K562 (cell line): ENCODE results near the gene MSANTD1. TPM values are rescaled to one million over a fixed set of nuclear protein-coding genes. Genes with fewer than 3 reads are reported as not detected.

Experiments used
- ATAC-seq: fragments of 200-7000 bp; cut with Tn5 transposase; 3 replicates; pipeline ENCODE4 v1.9.1; 2020; ENCODE audit warnings: moderate library complexity
- BruUV-seq: library from RNA; stranded (reverse); fragments of 400-500 nt; replicated peaks from 2 replicates; lab custom pipeline; 2021; lab: Mats Ljungman, UMichigan
- CTCF ChIA-PET: fragments of 300-600 bp; formaldehyde crosslinking; extraction: SDS; loops from one replicate; lab custom pipeline; 2021; ENCODE audit warnings: low intra/inter-chr PET ratio; lab: Yijun Ruan, JAX
- POLR2A ChIA-PET: fragments of 300-600, 350-650 bp; sonication (Branson Sonifier 250); formaldehyde crosslinking; extraction: SDS; loops from one replicate; lab custom pipeline; 2021; ENCODE audit warnings: antibody characterized with exemption, inconsistent platforms; lab: Yijun Ruan, JAX
- DNase-seq, 4 experiments: peaks; one replicate each; pipeline versions ENCODE4 v3.0.0 to v3.0.0-alpha.2; 2011 to 2018; ENCODE audit warnings: low spot score in 3 of 4, mixed read lengths in 3 of 4; ENCODE audit errors: extremely low read depth in 1 of 4
- FAIRE-seq: peaks from 2 replicates; lab custom pipeline; 2011; peaks lifted over from hg19 to GRCh38; lab: Jason Lieb, UNC
- H2AFZ ChIP-seq: 2 replicates; pipeline ENCODE4 v1.6.0; 2011; ENCODE audit warnings: low read depth, low read length, control low read depth, inconsistent platforms
- H3K27ac ChIP-seq: fragments of 200-600 bp; 3 replicates; pipeline ENCODE4 v1.8.0; 2011; ENCODE audit warnings: low read depth, mild to moderate bottlenecking, control low read depth, inconsistent platforms, low read length, moderate library complexity, mixed read lengths; ENCODE audit errors: extremely low read depth
- H3K27me3 ChIP-seq, 2 experiments: fragments of 300-600 bp in 1 of 2; 2 replicates in 1 of 2; 3 replicates in 1 of 2; pipeline versions ENCODE4 v1.6.0 to v1.8.0; 2011; ENCODE audit warnings: inconsistent platforms in 2 of 2, low read length in 2 of 2, mild to moderate bottlenecking in 1 of 2, mixed read lengths in 1 of 2, moderate library complexity in 1 of 2; ENCODE audit not compliant: control insufficient read depth in 2 of 2, insufficient read depth in 2 of 2
- H3K36me3 ChIP-seq: fragments of 300-600 bp; 3 replicates; pipeline ENCODE4 v1.8.0; 2011; ENCODE audit warnings: mild to moderate bottlenecking, low read length, inconsistent platforms; ENCODE audit not compliant: control insufficient read depth, insufficient read depth
- H3K4me1 ChIP-seq, 2 experiments: fragments of 200-600 bp in 1 of 2; replicated peaks in 1 of 2; 2 replicates in 1 of 2; 3 replicates in 1 of 2; pipeline versions ENCODE4 v1.5.1 to v1.8.0; 2011; ENCODE audit warnings: inconsistent platforms in 2 of 2, low read length in 2 of 2, mild to moderate bottlenecking in 1 of 2, mixed read lengths in 1 of 2, moderate library complexity in 1 of 2; ENCODE audit not compliant: control insufficient read depth in 2 of 2, insufficient read depth in 2 of 2
- H3K4me2 ChIP-seq: 2 replicates; pipeline ENCODE4 v1.6.1; 2011; ENCODE audit warnings: low read length, control low read depth, inconsistent platforms, mixed read lengths; ENCODE audit not compliant: insufficient read depth
- H3K4me3 ChIP-seq: fragments of 200-600 bp; sonication (generic), shearing (Covaris generic); 2 replicates; pipeline ENCODE4 v1.5.1; 2016; ENCODE audit warnings: control low read depth, inconsistent platforms
- H3K79me2 ChIP-seq: fragments of 200-600 bp; 3 replicates; pipeline ENCODE4 v1.8.0; 2011; ENCODE audit warnings: low read length, inconsistent platforms; ENCODE audit not compliant: control insufficient read depth, insufficient read depth
- H3K9ac ChIP-seq, 2 experiments: 2 replicates each; pipeline versions ENCODE4 v1.6.0 to v1.6.1; 2011; ENCODE audit warnings: low read depth in 2 of 2, low read length in 2 of 2, control low read depth in 1 of 2, inconsistent platforms in 1 of 2, mild to moderate bottlenecking in 1 of 2, mixed read lengths in 1 of 2; ENCODE audit not compliant: insufficient read depth in 1 of 2
- H3K9me1 ChIP-seq: one replicate; pipeline ENCODE4 v1.6.0; 2011; ENCODE audit warnings: inconsistent platforms, mild to moderate bottlenecking, low read length, moderate library complexity; ENCODE audit not compliant: control insufficient read depth, insufficient read depth
- H3K9me3 ChIP-seq: replicated peaks from 2 replicates; pipeline ENCODE4 v1.5.1; 2011; ENCODE audit warnings: low read depth, low read length, inconsistent platforms; ENCODE audit not compliant: control insufficient read depth, insufficient read depth
- H4K20me1 ChIP-seq: replicated peaks from 2 replicates; pipeline ENCODE4 v1.6.1; 2011; ENCODE audit warnings: low read length, inconsistent platforms, mixed read lengths; ENCODE audit not compliant: control insufficient read depth, insufficient read depth
- RBM22 ChIP-seq: fragments of 200-400 bp; formaldehyde crosslinking; IDR thresholded peaks from 2 replicates; pipeline ENCODE4 v1.6.1; 2018; ENCODE audit warnings: low read length, low read depth; ENCODE audit not compliant: poor library complexity, severe bottlenecking
- RFX1 ChIP-seq: fragments of 450-650 bp; IDR thresholded peaks from 2 replicates; pipeline ENCODE4 v1.6.1; 2016; ENCODE audit warnings: mild to moderate bottlenecking, moderate library complexity
- SPI1 ChIP-seq: IDR thresholded peaks from 2 replicates; pipeline ENCODE4 v1.6.1; 2011; ENCODE audit warnings: low read depth, low read length, control low read depth, borderline replicate concordance
- ZBTB33 ChIP-seq: sonication (generic); formaldehyde crosslinking; IDR thresholded peaks from 2 replicates; pipeline ENCODE4 v1.8.1; 2023; ENCODE audit warnings: mild to moderate bottlenecking, missing genetic modification reagents
- WGBS: fragments of 100-300 bp; shearing (Covaris generic); methylation state at CpG from one replicate; pipeline ENCODE4 v1.1.6; 2016; ENCODE audit warnings: low coverage, mixed read lengths; ENCODE audit not compliant: insufficient coverage; ENCODE audit errors: missing lambda C conversion rate; 5-methylcytosine and 5-hydroxymethylcytosine counted together
- in situ Hi-C: fragments of 300-500 bp; cut with MboI; formaldehyde crosslinking; loops from 4 replicates; pipeline ENCODE4 v1.15.0; 2018; ENCODE audit warnings: inconsistent platforms, mixed read lengths
- intact Hi-C: fragments of 100-400 bp; cut with micrococcal nuclease; formaldehyde crosslinking; loops from 2 replicates; pipeline ENCODE4 v1.14.2; 2022
- polyA plus RNA-seq, 8 experiments: library from polyadenylated mRNA; depleted of rRNA in 4 of 8; stranded (reverse) in 5 of 8; unstranded in 3 of 8; fragments of >200 nt; fragmentation: Nextera tagmentation in 2 of 8; fragmentation: Illumina TruSeq in 1 of 8; extraction: Ambion mirVana in 2 of 8; extraction: Trizol in 1 of 8; gene quantifications; 2 replicates each; pipeline versions ENCODE4 v1.2.1 to v1.2.3, GENCODE V29; 2011 to 2014; ENCODE audit warnings: inconsistent platforms in 1 of 8, missing spikeins in 1 of 8
- total RNA-seq, 7 experiments: library from RNA; depleted of rRNA in 6 of 7; stranded (reverse); fragments of >200 nt in 6 of 7; fragmentation: Illumina TruSeq in 2 of 7; extraction: Trizol in 2 of 7; gene quantifications; 2 replicates each; pipeline versions ENCODE4 v1.2.1 to v1.2.3, GENCODE V29; 2011 to 2021; ENCODE audit warnings: low replicate concordance in 1 of 7

Gene MSANTD1
- total and polyA plus RNA-seq, 9 of the 15 experiments (the other 6 are each of a cell fraction or from before 2014, with no cell fraction given), result 0.04 to 0.09 (median 0.07) TPM; not detected in 6

- Histone ChIP-seq H3K27ac (no peak overlapping the region), H3K9me3 (no peaks in the 10 kb centered on the region), H2AFZ (no peak overlapping the region), H3K4me1 (peaks cover 0 to 18% of the 10 kb centered on the region in 2 experiments; a peak in 3 of 5 replicates), H3K9me1 (peaks cover 2% of the 10 kb centered on the region), H3K36me3 (peaks cover 46% of the 10 kb centered on the region; the same call in 2 of the 3 replicates), H3K4me3 (no peak overlapping the region), H3K9ac (no peak overlapping the region), H3K79me2 (no peaks in the 10 kb centered on the region), H3K4me2 (no peak overlapping the region), H3K27me3 (no peaks in the 10 kb centered on the region), H4K20me1 (no peaks in the 10 kb centered on the region; the same call in 1 of the 2 replicates)
- CTCF ChIA-PET, result no interaction called here
- ATAC-seq, result no peak
- no peak for DNase-seq
- intact Hi-C loops (no loop called here), in situ Hi-C loops (no loop called here)
- no peak for FAIRE-seq
- BruUV-seq, result no TSS peak
- TF ChIP-seq ZBTB33 (CRISPR knock-in tag), result 0 out of 2 replicates have a peak, but pooled peaks have one; percentile 26
- TF ChIP-seq SPI1, result no peak
- TF ChIP-seq RFX1, result no peak
- TF ChIP-seq RBM22, result peak; percentile 9
- POLR2A ChIA-PET, result no interaction called here
- WGBS, result 86% methylated on average over 12 of the region's 14 CpGs
Measured at GRCh38 chr4:3235030-3235345, 14.0 kb upstream of the MSANTD1 start.
